Measurements from ENCODE around the gene RRM1.
"Not testable (repeated sequence)": the region's sequence is repeated elsewhere in the genome, so short reads cannot be mapped to it uniquely, and the experiment has no call there.

Gene RRM1

DNA sequence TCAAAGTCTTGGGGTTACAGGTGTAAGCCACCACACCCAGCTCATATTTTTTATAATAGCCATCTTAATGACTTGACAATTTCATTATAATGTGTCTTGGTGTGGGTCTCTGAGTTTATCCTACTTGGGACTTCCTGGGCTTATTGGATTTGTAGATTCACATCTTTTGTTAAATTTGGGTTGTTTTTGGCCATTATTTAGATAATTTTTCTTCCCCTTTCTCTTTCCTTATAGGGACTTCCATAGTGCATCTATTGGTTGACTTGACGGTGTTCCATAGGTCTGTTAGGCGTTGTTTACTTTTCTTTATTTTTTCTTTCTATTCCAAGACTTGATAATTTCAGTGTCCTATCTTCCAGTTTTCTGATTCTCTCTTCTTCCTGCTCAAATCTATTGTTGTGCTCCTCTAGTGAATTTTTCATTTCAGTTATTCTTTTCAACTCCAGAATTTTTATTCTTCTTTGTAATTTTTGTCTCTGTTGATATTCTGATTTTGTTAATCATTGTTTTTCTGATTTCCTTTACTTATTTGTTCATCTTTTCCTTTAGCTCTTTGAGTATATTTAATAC lies 45.6 kb downstream of the RRM1 start:
- no peak for DNase-seq (ENCODE audit: low read depth)

DNA sequence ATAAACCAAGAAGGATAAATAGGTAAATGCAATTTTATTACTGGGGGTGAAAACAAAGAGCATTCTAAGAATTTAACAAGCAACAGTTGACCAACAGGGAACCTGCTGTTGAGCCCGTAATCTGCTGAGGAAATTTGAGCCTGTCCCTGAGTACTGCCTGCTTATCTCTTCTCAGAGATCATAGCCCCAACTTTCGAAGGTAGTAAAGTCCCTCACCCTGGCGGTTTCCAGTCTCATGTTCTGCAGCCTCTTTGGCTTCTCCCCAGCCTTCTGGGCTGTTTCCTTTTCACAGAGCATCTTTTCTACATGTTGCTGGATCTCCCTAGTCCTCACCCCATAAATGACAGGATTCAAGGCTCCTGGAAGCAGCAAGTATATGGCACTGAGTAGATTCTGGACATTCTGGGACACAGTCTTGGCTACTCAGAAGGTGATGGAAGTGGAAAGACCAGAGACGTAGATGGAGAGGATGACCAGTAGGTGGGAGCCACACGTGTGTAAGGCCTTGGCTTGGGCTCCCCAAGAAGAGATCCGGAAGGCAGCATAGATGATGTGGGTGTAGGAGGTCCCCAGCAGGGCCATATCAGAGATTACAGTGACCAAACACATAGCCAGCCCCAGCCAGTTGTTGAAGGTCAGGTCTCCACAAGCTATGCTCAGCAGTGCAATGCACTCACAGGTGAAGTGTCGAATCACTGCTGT lies 51.6 kb downstream of the RRM1 start:
- no peak for DNase-seq (ENCODE audit: low read depth)

DNA sequence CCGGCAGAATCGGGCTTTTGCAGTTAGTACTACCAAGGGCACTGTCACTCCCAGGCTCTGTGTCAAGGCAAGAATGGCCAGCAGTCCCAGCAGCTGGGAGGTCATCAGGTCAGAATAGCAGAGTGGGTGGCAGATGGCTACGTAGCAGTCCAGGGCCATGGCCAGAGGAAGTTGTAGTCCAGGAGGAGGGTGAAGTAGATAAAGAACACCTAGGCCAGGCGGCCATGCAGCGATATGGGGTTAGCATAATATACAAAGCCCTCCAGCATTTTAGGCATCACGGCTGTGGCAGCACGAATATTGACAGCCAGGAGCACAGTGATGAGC lies 52.1 kb downstream of the RRM1 start:
- DNase-seq (ENCODE audit: low read depth) = no peak

DNA sequence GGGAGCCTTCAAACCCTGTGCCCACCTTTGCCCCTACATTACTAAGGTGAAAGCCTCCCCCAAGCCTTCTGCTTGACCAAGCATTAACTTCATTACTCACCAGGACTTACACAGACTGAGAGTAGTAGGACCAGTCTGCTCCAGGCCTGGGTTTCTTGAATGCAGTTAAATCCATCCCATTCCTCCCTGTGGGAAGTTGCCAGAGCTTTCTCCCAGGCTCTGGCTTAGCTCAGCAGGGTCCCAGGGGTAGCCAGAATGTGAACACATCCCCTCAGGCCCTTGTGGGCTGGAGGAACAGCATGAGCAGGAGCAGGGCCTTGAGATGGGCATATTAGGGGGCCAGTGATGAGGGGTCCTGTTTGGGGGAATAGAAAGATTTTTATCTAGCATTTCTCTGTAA lies 59.9 kb downstream of the RRM1 start:
- DNase-seq (ENCODE audit: low read depth) = no peak

DNA sequence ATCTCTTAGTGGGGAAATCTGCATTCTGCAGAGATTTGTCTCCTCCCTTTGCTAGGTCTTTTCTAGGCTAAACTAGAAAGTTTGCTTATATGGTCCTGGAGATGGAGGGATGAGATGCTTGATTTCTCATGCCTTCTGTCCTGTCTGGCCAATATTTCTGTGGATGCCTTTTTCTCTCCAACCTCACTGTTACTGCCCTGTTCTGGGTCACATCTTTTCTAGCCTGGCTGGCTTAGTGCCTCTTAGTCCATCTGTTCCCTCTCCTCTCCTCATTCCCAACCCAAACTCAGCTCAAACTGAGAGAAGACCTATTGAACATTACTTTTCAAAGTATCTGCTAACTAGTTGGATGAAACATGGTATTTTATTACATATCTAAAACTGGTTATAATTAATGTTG lies 62.0 kb downstream of the RRM1 start:
- no peak for DNase-seq (ENCODE audit: low read depth)

DNA sequence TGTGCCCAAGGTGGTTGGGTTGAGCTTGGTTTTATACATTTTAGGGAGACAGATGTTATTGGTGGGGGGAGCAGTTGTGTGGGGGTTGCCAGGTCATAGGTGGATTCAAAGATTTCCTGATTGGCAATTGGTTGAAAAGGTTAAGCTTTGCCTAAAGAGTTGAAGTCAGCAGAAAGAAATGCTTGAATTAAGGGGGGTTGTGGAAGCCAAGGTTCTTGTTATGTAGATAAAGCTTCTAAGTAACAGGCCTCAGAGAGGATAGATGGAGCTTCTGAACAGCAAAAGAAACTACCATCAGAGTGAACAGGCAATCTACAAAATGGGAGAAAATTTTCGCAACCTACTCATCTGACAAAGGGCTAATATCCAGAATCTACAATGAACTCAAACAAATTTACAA lies 64.2 kb downstream of the RRM1 start:
- not testable (repeated sequence) for DNase-seq (ENCODE audit: low read depth)

DNA sequence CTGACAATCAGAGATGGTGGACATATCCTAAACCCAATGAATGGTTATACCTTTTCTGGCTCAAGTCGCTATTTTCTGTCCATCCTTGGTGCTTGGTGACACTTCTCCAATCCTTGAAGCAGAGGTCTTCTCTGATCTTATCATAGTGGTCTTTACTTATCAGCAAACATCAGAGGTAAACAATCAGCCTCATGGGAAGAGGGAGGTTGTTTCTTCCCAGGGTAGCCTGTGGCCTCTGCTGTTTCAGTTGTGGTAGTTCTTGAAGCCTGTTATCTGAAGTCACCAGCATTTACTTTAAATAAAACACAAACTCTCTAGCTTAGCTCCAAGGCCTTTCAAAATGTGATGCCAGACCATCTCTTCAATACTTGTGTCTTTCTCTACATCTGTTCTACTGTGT lies 66.7 kb downstream of the RRM1 start:
- DNase-seq (ENCODE audit: low read depth) = no peak

DNA sequence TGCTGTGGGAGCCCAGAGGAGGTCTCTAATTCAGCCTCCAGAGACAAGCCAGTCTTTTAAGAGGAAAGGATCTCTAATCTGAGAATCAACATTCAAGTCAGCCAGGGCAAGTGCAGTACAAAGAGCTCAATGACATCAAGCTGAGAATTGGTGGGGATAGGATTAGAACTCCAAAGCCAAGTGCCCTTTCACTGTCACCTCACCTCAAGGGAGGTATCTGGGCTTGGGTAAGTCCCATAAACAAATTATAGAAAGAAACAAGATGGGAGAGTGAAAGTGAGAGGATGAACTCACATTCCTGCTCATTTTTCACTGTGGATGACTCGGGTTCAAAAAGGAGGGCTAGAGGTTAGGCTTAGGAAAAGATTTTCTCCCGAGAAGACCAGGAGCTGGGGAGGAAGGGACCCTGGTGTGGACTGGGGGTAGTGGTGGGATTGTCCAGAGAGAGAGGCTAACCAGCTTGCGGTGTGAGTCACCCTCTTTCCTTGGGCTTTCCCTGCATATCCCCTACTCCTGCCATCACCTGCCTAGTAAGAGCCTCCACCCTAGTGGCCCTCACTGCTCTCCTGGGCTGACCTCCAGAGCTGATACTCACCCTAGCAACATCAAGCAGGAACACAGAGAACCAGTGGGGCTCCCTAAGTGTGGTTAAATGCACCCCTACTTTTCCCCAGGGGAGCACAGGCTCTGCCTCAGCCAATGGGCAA lies 70.4 kb downstream of the RRM1 start:
- no peak for DNase-seq (ENCODE audit: low read depth)

DNA sequence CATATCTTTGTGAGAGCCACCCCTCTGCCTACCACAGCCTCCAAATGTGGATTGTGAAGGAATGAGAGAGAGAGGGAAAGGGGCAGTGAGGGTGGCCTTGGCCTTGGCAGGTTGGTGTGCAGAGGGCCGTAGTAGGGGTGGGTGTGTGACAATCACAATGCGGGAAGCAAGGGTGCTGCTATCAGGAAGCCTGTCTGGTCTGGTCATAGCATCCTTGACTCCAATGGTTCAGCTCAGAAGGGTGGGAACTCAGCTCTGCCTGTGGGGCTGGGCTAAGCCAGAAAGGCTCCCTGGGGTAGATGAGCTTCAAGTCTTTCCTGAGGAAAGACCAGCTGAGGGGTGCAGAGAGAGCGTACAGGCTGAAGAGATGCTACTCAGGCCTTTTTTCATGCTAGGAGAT lies 72.7 kb downstream of the RRM1 start:
- no peak for DNase-seq (ENCODE audit: low read depth)

DNA sequence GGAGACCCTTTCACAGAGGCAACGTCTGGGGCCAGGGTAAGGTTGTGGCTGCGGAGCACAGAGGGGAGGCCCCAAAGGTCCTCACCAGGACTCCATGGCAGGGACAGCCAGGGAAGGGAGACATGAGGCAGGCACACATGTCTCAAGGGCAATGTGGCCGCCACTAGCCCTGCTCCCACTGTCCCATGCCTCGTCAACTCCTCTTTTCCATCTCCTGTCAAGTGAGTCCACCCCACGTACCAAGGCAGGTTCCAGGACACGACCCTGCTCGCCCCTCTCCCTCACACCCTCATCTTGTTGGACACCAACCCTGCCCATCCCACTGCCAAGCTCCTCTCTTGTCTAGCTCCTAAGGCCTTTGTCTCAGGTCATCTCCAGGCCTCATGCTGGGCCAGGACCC lies 73.2 kb downstream of the RRM1 start:
- no peak for DNase-seq (ENCODE audit: low read depth)

DNA sequence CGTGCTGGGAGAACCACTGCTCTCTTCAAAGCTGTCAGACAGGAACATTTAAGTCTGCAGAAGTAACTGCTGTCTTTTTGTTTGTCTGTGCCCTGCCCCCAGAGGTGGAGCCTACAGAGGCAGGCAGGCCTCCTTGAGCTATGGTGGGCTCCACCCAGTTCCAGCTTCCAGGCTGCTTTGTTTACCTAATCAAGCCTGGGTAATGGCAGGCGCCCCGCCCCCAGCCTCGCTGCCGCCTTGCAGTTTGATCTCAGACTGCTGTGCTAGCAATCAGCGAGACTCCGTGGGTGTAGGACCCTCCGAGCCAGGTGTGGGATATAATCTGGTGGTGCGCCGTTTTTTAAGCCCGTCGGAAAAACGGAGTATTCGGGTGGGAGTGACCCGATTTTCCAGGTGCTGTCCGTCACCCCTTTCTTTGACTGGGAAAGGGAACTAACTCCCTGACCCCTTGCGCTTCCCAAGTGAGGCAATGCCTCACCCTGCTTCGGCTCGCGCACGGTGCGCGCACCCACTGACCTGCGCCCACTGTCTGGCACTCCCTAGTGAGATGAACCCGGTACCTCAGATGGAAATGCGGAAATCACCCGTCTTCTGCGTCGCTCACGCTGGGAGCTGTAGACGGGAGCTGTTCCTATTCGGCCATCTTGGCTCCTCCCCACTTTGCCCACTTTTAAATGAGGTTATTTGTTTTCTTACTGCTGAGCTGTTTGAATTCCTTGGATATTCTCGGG lies 81.2 kb downstream of the RRM1 start:
- not testable (repeated sequence) for DNase-seq (ENCODE audit: low read depth)

DNA sequence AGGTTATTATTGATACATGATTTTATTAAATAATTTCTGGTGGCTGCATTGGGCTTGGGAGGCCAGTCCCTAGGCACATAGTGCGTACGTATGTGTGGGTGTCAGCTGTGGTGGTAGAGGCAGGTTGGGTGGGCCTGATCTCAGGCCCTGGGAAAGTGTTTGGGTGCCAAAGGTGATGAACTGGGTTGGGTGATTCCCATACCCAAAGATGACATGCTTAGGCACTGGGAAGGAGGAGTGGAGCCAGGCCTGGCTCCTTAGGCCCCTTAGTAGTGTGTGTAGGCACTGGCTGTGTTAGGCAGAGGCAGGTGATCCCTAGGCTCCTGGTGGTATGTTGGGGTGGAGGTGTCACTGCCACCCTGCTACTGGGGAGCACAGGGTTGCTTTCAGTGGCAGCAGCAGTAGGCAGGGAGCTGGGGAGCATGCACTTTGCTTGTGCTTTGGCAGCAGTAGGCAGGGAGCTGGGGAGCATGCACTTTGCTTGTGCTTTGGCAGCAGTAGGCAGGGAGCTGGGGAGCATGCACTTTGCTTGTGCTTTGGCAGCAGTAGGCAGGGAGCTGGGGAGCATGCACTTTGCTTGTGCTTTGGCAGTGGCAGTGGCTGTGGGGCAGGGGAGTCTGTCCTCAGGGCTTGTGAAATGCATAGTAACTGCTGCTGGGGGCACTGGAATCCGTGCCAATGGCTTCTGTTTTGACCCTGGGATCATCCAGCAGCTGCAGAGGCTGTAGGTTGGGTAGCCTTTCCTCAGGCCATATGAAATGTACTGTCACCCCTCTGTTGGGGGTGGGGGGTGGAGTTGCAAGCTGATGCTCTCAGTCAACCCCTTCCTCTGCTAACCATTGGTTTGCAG lies 84.4 kb downstream of the RRM1 start:
- DNase-seq (ENCODE audit: low read depth) = no peak

DNA sequence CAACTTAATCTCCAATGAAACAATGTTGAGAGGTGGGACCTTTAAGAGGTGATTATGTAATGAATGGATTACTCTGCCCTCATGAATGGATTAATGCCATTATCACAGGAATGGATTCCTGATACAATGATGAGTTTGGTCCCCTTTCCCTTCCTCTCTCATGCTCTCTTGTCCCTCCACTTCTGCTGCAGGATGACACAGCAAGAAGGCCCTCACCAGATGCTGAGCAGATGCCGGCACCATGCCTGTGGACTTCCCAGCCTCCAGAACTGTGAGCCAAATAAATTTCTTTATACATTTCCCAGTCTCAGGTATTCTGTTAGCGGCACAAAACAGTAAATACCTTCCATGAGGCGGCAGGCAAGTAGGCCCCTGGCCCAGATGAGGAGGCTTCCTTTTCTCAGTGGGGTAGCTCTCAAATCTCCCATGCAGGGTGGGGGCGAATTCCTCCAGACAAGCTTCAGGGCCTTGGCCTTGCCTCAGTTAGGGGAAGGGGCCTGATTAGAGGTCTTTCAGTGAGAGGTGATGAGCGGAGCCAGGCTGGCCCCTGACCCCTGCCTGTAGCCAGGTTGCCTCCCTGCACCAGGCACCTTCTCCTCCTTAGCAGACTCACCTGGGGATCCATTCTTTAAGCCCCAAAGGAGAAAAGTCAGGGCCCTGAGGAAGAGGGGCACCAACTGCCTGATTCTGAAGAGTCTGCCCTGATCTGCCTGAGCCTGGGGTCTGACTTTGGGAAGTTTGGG lies 86.0 kb downstream of the RRM1 start:
- DNase-seq (ENCODE audit: low read depth) = no peak

DNA sequence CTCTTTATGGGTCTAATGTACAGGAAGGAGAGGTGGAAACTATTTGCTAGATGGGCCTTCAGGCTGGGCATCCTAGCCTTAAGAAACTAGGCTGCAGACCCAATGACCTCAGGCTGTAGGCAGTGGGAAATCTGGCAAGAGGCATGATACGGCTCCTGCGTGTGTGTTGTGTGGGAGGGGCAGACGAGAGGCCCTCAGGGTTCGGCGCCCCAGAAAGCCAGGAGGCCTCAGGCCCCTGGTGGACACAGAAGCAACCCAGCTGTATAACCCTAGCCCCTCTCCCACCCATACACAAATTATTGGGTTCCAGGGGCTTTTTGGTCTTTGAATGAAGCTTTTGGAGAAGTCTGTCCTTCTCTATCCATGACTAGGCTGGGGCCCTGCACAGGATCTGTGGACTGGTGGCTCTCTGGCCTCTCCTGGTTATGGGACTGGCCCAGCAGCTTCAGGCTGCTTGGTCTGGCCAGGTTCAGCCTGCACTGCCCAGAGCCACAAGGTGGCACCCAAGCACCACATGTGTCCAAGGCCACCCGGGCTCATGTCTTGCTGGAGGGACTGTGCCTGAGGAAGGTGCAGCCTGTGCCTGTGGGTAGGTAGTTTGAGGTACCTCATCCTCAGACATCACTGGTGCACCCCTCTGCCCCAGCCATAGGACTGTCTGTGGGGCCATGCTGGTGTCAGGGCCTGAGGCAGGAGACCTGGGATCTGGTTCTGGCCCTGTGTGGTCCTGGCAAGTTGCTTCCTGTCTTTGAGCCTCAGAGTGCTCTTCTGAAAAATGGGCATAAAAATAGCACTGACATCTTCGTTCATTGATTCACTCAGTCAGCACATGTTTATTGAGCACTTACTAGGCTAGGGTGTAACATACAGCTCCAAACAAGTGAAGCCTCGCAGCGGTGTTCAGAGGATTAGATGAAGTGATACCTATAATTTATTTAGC lies 87.5 kb downstream of the RRM1 start:
- DNase-seq (ENCODE audit: low read depth) = no peak

DNA sequence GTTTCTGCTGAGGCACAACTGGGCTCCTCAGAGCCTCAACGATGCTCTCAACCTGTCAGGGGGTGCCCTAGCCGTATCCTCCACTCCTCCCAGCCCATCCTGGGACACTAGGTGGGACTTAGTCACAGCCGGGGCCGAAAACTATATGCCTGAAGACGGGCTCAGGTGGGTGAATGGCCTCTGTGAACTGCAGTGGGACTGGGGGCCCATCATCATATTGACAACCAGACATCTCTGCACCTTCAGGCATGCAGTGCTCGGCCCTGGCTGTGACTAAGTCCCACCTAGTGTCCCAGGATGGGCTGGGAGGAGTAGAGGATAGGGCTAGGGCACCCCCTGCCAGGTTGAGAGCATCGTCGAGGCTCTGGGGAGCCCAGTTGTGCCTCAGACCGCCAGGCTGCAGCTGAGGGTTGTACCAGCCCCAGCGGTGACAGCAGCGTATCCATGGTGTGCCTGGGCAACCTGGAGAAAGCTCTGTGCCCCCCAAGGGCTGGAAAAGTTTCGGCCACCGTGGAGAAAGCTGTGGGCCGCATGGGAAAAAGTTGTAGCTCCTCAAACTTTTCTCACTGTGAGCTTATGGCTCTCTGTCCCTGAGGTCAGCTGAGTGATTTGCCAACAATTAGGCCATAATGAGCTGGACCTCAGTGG lies 88.9 kb downstream of the RRM1 start:
- no peak for DNase-seq (ENCODE audit: low read depth)

DNA sequence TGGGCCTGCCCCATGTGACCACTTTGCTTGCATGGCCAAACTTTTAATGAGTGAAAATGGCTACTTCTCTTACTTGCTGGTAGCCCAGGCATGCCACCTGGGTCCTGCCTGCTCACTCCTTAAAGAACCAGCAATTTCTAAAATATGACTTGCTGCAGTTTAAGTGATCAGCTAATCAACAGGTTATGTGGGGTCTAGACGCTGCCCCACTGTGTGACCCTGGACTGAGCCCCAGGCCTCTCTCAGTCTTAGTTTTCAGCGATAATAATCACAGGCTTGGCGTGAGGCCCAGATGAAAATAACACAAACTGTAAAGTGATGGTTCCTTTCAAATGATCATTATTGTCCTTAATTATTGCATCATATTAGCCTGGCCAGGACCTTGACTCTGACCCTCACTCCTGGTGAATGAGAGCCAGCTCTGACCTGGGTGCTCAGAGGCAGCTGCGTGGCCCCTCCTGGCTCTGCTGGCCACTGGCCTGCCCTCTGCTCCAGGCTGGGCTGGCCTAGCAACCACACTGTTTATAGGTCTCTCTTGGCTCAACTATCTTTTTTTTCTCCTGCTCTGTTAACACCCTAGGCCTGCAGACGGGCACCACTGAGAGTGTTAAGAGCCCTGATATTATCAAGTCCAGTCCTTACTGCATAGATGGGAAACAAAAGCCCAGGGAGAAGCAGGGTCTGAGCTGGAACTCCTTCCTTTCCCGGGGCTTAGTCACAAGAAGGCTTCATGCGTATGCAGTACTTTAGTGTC lies 89.7 kb downstream of the RRM1 start:
- no peak for DNase-seq (ENCODE audit: low read depth)

DNA sequence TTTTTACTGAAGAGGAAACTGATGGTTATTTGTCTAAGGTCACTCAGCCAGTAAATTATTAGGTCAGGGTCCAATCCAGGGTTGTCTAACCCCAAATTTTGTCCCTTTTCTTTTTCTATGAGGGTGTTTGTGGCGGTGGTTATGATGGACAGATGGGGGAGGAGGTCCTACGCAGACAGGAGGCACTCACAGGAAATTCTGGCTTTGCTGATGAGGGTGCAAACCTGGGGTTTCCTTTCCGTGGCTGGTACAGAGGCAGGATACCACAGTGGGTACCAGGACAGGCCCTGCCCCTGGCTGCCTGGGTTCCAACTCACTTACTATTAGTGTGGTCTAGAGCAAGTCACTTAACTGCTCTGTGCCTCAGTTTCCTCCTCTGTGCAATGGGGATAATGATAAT lies 91.0 kb downstream of the RRM1 start:
- no peak for DNase-seq (ENCODE audit: low read depth)

DNA sequence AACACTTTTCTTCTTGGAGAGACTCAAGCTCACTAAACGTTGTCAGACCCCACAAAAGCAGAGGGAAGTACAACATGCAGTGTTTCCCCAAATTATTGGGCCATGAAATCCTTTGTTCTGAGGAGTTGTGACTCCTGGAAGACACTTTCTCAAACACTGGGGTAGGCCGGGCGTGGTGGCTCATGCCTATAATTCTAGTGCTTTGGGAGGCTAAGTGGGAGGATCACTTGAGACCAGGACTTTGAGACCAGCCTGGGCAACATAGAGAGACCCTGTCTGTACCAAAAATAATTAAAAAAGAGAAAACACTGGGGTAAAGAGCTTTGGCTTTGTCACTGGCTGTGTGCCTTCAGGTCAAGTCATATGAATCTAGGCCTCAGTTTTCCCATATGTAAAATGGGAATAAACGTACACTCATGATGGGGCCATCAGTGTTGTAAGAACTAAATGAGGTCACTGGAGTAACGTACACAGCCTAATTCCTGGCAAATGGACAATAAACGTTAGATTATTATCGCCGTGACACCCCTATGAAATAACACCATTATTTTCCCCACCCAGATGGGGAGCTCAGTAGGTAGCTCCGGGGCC lies 92.0 kb downstream of the RRM1 start:
- no peak for DNase-seq (ENCODE audit: low read depth)
